GM23338 (cell line): Measurements from ENCODE around the gene NDUFS6. TPM values are rescaled to one million over a fixed set of nuclear protein-coding genes. Genes with fewer than 3 reads are reported as not detected.

ENCODE experiments used
- ATAC-seq: fragments of 200-7000 bp; cut with Tn5 transposase; 3 replicates; pipeline ENCODE4 v1.9.1; 2020
- DNase-seq: peaks from one replicate; pipeline ENCODE4 v3.0.0-alpha.2; 2015; ENCODE audit warnings: low spot score
- H2AFZ ChIP-seq: fragments of 200-600 bp; sonication (generic); 2 replicates; pipeline ENCODE4 v1.8.0; 2016; ENCODE audit warnings: antibody characterized with exemption, mild to moderate bottlenecking, moderate library complexity
- H3F3A ChIP-seq: fragments of 200-600 bp; sonication (generic); replicated peaks from 2 replicates; pipeline ENCODE4 v1.8.0; 2017; ENCODE audit warnings: antibody characterized with exemption, mixed run types, low read depth
- H3K27ac ChIP-seq: fragments of 200-600 bp; sonication (generic); 2 replicates; pipeline ENCODE4 v1.6.1; 2016; ENCODE audit warnings: low read depth
- H3K27me3 ChIP-seq: fragments of 200-600 bp; sonication (generic); 2 replicates; pipeline ENCODE4 v1.8.0; 2016; ENCODE audit warnings: mild to moderate bottlenecking, mixed run types, moderate library complexity; ENCODE audit not compliant: insufficient read depth
- H3K36me3 ChIP-seq: fragments of 200-600 bp; sonication (generic); 2 replicates; pipeline ENCODE4 v1.8.0; 2016; ENCODE audit warnings: mild to moderate bottlenecking; ENCODE audit not compliant: insufficient read depth
- H3K4me1 ChIP-seq: fragments of 200-600 bp; sonication (generic); 2 replicates; pipeline ENCODE4 v1.8.0; 2016; ENCODE audit warnings: mild to moderate bottlenecking, moderate library complexity; ENCODE audit not compliant: insufficient read depth
- H3K4me2 ChIP-seq: fragments of 200-600 bp; sonication (generic); 2 replicates; pipeline ENCODE4 v1.7.1; 2017; ENCODE audit warnings: mixed run types
- H3K4me3 ChIP-seq: fragments of 200-600 bp; sonication (generic); 2 replicates; pipeline ENCODE4 v1.6.1; 2016; ENCODE audit warnings: mixed run types
- H3K79me2 ChIP-seq: fragments of 200-600 bp; sonication (generic); replicated peaks from 2 replicates; pipeline ENCODE4 v1.8.0; 2017; ENCODE audit warnings: mild to moderate bottlenecking; ENCODE audit not compliant: insufficient read depth
- H3K9me2 ChIP-seq: fragments of 200-600 bp; sonication (generic); 2 replicates; pipeline ENCODE4 v1.8.0; 2017; ENCODE audit not compliant: insufficient read depth
- H4K20me1 ChIP-seq: fragments of 200-600 bp; sonication (generic); replicated peaks from 2 replicates; pipeline ENCODE4 v1.8.0; 2017; ENCODE audit warnings: mild to moderate bottlenecking; ENCODE audit not compliant: insufficient read depth
- H3K27ac Mint-ChIP-seq: 2 replicates; pipeline ENCODE4 v1.8.0; 2020; ENCODE audit warnings: inconsistent platforms, mild to moderate bottlenecking, moderate library complexity, mixed read lengths
- H3K27me3 Mint-ChIP-seq: 3 replicates; pipeline ENCODE4 v1.8.0; 2022; ENCODE audit warnings: low read depth, mild to moderate bottlenecking, moderate library complexity, mixed read lengths, inconsistent platforms; ENCODE audit not compliant: insufficient read depth, poor library complexity
- H3K36me3 Mint-ChIP-seq: 3 replicates; pipeline ENCODE4 v1.8.0; 2021; ENCODE audit warnings: low read depth, mild to moderate bottlenecking, inconsistent platforms, moderate library complexity, mixed read lengths
- H3K4me1 Mint-ChIP-seq: 3 replicates; pipeline ENCODE4 v1.8.0; 2020; ENCODE audit warnings: mild to moderate bottlenecking, inconsistent platforms, mixed read lengths
- H3K4me3 Mint-ChIP-seq: 3 replicates; pipeline ENCODE4 v1.8.0; 2021; ENCODE audit warnings: moderate library complexity, mild to moderate bottlenecking, inconsistent platforms, mixed read lengths
- H3K9me3 Mint-ChIP-seq: 3 replicates; pipeline ENCODE4 v1.8.0; 2020; ENCODE audit warnings: moderate library complexity, mild to moderate bottlenecking, inconsistent platforms, mixed read lengths
- CREB1 ChIP-seq: fragments of 250-450 bp; sonication (Bioruptor Pico); IDR thresholded peaks from 2 replicates; pipeline ENCODE4 v1.5.0; 2020; ENCODE audit warnings: low read depth, mild to moderate bottlenecking, moderate library complexity
- CTCF ChIP-seq, 2 experiments: fragments of 200-600 bp in 1 of 2; sonication (generic) in 1 of 2; conservative IDR thresholded peaks; 2 replicates each; pipeline versions ENCODE4 v1.5.1 to v1.6.1; 2016 to 2017; ENCODE audit warnings: antibody characterized with exemption in 2 of 2, low read depth in 2 of 2, mild to moderate bottlenecking in 2 of 2, moderate library complexity in 1 of 2
- ETS1 ChIP-seq: IDR thresholded peaks from 2 replicates; pipeline ENCODE4 v1.6.1; 2016; ENCODE audit warnings: antibody characterized with exemption
- EZH2 ChIP-seq: fragments of 200-600 bp; sonication (generic); IDR thresholded peaks from one replicate; pipeline ENCODE4 v1.8.0; 2017; ENCODE audit warnings: antibody characterized with exemption, mild to moderate bottlenecking, low read depth; ENCODE audit not compliant: unreplicated experiment
- EZH2phosphoT487 ChIP-seq: fragments of 200-600 bp; sonication (generic); IDR thresholded peaks from one replicate; pipeline ENCODE4 v1.8.1; 2018; ENCODE audit warnings: antibody characterized with exemption; ENCODE audit not compliant: unreplicated experiment
- POLR2AphosphoS5 ChIP-seq: IDR thresholded peaks from 2 replicates; pipeline ENCODE4 v1.6.1; 2016; ENCODE audit warnings: antibody characterized with exemption, low read depth
- REST ChIP-seq: IDR thresholded peaks from one replicate; pipeline ENCODE4 v1.6.1; 2018; ENCODE audit warnings: antibody characterized with exemption; ENCODE audit not compliant: unreplicated experiment
- STAT1 ChIP-seq: IDR thresholded peaks from one replicate; pipeline ENCODE4 v1.6.1; 2016; ENCODE audit warnings: antibody characterized with exemption; ENCODE audit not compliant: unreplicated experiment
- ZNF114 ChIP-seq: fragments of 250-450 bp; sonication (Bioruptor Pico); IDR thresholded peaks from 2 replicates; pipeline ENCODE4 v1.5.0; 2020; ENCODE audit warnings: mild to moderate bottlenecking, moderate library complexity
- ZNF331 ChIP-seq: fragments of 250-450 bp; sonication (Bioruptor Pico); IDR thresholded peaks from 2 replicates; pipeline ENCODE4 v1.5.0; 2020; ENCODE audit warnings: low read depth, mild to moderate bottlenecking, moderate library complexity
- ZNF462 ChIP-seq: fragments of 250-450 bp; sonication (Bioruptor Pico); IDR thresholded peaks from 2 replicates; pipeline ENCODE4 v1.5.0; 2020; ENCODE audit warnings: mild to moderate bottlenecking, moderate library complexity
- polyA plus RNA-seq: library from polyadenylated mRNA; unstranded; fragments of >200 nt; fragmentation: Nextera tagmentation; extraction: Ambion mirVana; gene quantifications from 2 replicates; pipeline ENCODE4 v1.2.1, GENCODE V29; 2016
- total RNA-seq: library from RNA; depleted of rRNA; stranded (reverse); fragments of >200 nt; shearing (Covaris generic); gene quantifications from 2 replicates; pipeline ENCODE4 v1.2.3, GENCODE V29; 2014

Gene NDUFS6
- total and polyA plus RNA-seq, 2 experiments from 2014 or later, result 94.8 to 289 TPM

- TF ChIP-seq REST, result no peak
Measured at GRCh38 chr5:1799110-1799601, 2.1 kb upstream of the NDUFS6 start (continued).

GRCh38 chr5:1799602-1800471 lies 1.4 kb upstream of the NDUFS6 start, which contains the start of gene MRPL36:
TSS of gene MRPL36 (minus strand) at chr5:1799837. CDS start at chr5:1798935, 902 bp downstream.
- Mint-ChIP-seq H3K36me3 (peaks cover 57% of the 10 kb centered on the region), H3K4me3 (peak within 1 kb of the TSS; percentile 98), H3K27ac (peak within 1 kb of the TSS; percentile 99), H3K27me3 (peaks cover 9% of the 10 kb centered on the region), H3K9me3 (no peaks in the 10 kb centered on the region), H3K4me1 (peaks cover 22% of the 10 kb centered on the region)
- H3K79me2 ChIP-seq, result peaks cover 53% of the 10 kb centered on the region
- no peaks in the 10 kb centered on the region for H3K27me3 ChIP-seq
- peaks cover 7% of the 10 kb centered on the region for H4K20me1 ChIP-seq
- peak within 1 kb of the TSS; percentile 78 for H3K4me3 ChIP-seq
- peak within 1 kb of the TSS; percentile 98 for H3K4me2 ChIP-seq
- H2AFZ ChIP-seq, result peak within 1 kb of the TSS; percentile 57
- H3K4me1 ChIP-seq, result peaks cover 7% of the 10 kb centered on the region
- DNase-seq, result peak; percentile 92
- ATAC-seq, result peak; percentile 66
- no peaks in the 10 kb centered on the region for H3F3A ChIP-seq
- H3K36me3 ChIP-seq, result peaks cover 29% of the 10 kb centered on the region
- no peaks in the 10 kb centered on the region for H3K9me2 ChIP-seq
- peak within 1 kb of the TSS; percentile 89 for H3K27ac ChIP-seq
- TF ChIP-seq EZH2 (no peak), STAT1 (no peak), CREB1 (CRISPR knock-in tag) (peak; percentile 76), EZH2phosphoT487 (no peak), ZNF331 (CRISPR knock-in tag) (no peak), CTCF (conservative IDR thresholded peaks at IDR 0.05; ENCODE audit: low read depth in 2 of 2) (no peak), POLR2AphosphoS5 (peak; percentile 84), ETS1 (peak; percentile 75), ZNF462 (CRISPR knock-in tag) (no peak), ZNF114 (no peak)
